Measurements from ENCODE around the gene MAD1L1.
"Not testable (repeated sequence)": the region's sequence is repeated elsewhere in the genome, so short reads cannot be mapped to it uniquely, and the experiment has no call there.

MAD1L1 gene

GRCh38 chr7:1851721-1852516 is 380.8 kb downstream of the MAD1L1 start:
- DNase-seq = no peak

GRCh38 chr7:1850976-1851571 is 381.7 kb downstream of the MAD1L1 start:
- DNase-seq = no peak

- DNase-seq = no peak
These were observed 382.4 kb downstream of the MAD1L1 start for GRCh38 chr7:1850111-1850975.

GRCh38 chr7:1849351-1850041 is 383.2 kb downstream of the MAD1L1 start:
- DNase-seq = no peak

GRCh38 chr7:1848911-1849311 is 383.8 kb downstream of the MAD1L1 start:
- DNase-seq = no peak

GRCh38 chr7:1848013-1848640 is 384.6 kb downstream of the MAD1L1 start:
- no peak for DNase-seq

- no peak for DNase-seq
These were observed 385.3 kb downstream of the MAD1L1 start for GRCh38 chr7:1847260-1848001.

GRCh38 chr7:1846331-1847065 is 386.2 kb downstream of the MAD1L1 start:
- no peak for DNase-seq

GRCh38 chr7:1845536-1846311 is 387.0 kb downstream of the MAD1L1 start:
- DNase-seq = no peak

- DNase-seq = no peak
These were observed 387.8 kb downstream of the MAD1L1 start for GRCh38 chr7:1844951-1845390.

- DNase-seq = no peak
These were observed 388.3 kb downstream of the MAD1L1 start for GRCh38 chr7:1844336-1844950.

- no peak for DNase-seq
These were observed 388.8 kb downstream of the MAD1L1 start for GRCh38 chr7:1843921-1844335.

- no peak for DNase-seq
These were observed 389.4 kb downstream of the MAD1L1 start for GRCh38 chr7:1843271-1843861.

GRCh38 chr7:1842321-1843221 is 390.2 kb downstream of the MAD1L1 start:
- DNase-seq = no peak

- not testable (repeated sequence) for DNase-seq
These were observed 391.3 kb downstream of the MAD1L1 start for GRCh38 chr7:1841286-1842021.

GRCh38 chr7:1840744-1841143 is 392.0 kb downstream of the MAD1L1 start:
- DNase-seq = not testable (repeated sequence)

- DNase-seq = no peak
These were observed 393.0 kb downstream of the MAD1L1 start for GRCh38 chr7:1839701-1840100.

Data from GDM1 (cell line).